WTC11 (cell line): Measurements from ENCODE around the gene SIPA1L3. TPM values are rescaled to one million over a fixed set of nuclear protein-coding genes. Genes with fewer than 3 reads are reported as not detected.
A peak's percentile ranks its signal among the peaks of the same experiment; 100 is the strongest.

ENCODE experiments used
- ATAC-seq: fragments of 200-7000 bp; cut with Tn5 transposase; 2 replicates; pipeline ENCODE4 v1.10.0; 2021; ENCODE audit warnings: mild to moderate bottlenecking, moderate library complexity
- CTCF ChIA-PET: fragments of 300-600 bp; sonication (Branson Sonifier 250); formaldehyde crosslinking; loops from one replicate; lab custom pipeline; 2021; ENCODE audit warnings: antibody characterized with exemption; lab: Charles Lee
- POLR2A ChIA-PET: fragments of 350-600 bp; sonication (Branson Sonifier 250); formaldehyde crosslinking; loops from one replicate; lab custom pipeline; 2021; ENCODE audit warnings: antibody characterized with exemption; lab: Charles Lee
- DNase-seq: peaks from one replicate; pipeline ENCODE4 v3.0.0; 2021; ENCODE audit warnings: low spot score
- H3K27ac Mint-ChIP-seq: 2 replicates; pipeline ENCODE4 v1.8.0; 2021; ENCODE audit warnings: mixed read lengths
- H3K27me3 Mint-ChIP-seq: 2 replicates; pipeline ENCODE4 v1.8.0; 2021; ENCODE audit warnings: low read depth, mild to moderate bottlenecking, moderate library complexity, mixed read lengths
- H3K36me3 Mint-ChIP-seq: 2 replicates; pipeline ENCODE4 v1.8.0; 2021; ENCODE audit warnings: mixed read lengths
- H3K4me1 Mint-ChIP-seq: 2 replicates; pipeline ENCODE4 v1.8.0; 2022; ENCODE audit warnings: mixed read lengths
- H3K4me3 Mint-ChIP-seq: 2 replicates; pipeline ENCODE4 v1.8.0; 2021; ENCODE audit warnings: mild to moderate bottlenecking, moderate library complexity, mixed read lengths
- H3K9me3 Mint-ChIP-seq: 2 replicates; pipeline ENCODE4 v1.8.0; 2021; ENCODE audit warnings: mixed read lengths
- ARID4B ChIP-seq: sonication (generic); formaldehyde crosslinking; IDR thresholded peaks from 2 replicates; pipeline ENCODE4 v1.8.0; 2023; ENCODE audit warnings: missing genetic modification reagents, mild to moderate bottlenecking, borderline replicate concordance
- ATF3 ChIP-seq: sonication (generic); formaldehyde crosslinking; conservative IDR thresholded peaks from 2 replicates; pipeline ENCODE4 v1.8.1; 2022; ENCODE audit warnings: mild to moderate bottlenecking, missing genetic modification reagents
- CDX4 ChIP-seq: fragments of 250-450 bp; sonication (Bioruptor Pico); IDR thresholded peaks from 2 replicates; pipeline ENCODE4 v1.9.0; 2021; ENCODE audit warnings: moderate library complexity, mild to moderate bottlenecking, inconsistent platforms, borderline replicate concordance
- E2F4 ChIP-seq: sonication (generic); formaldehyde crosslinking; IDR thresholded peaks from 2 replicates; pipeline ENCODE4 v1.8.1; 2022; ENCODE audit warnings: low read depth, mild to moderate bottlenecking, moderate library complexity, missing genetic modification reagents, borderline replicate concordance
- ETV6 ChIP-seq: sonication (generic); formaldehyde crosslinking; IDR thresholded peaks from 2 replicates; pipeline ENCODE4 v1.8.1; 2022; ENCODE audit warnings: mild to moderate bottlenecking, missing genetic modification reagents
- GRHL2 ChIP-seq: fragments of 250-450 bp; sonication (Bioruptor Pico); IDR thresholded peaks from 2 replicates; pipeline ENCODE4 v1.8.0; 2022; ENCODE audit warnings: mild to moderate bottlenecking, moderate library complexity; ENCODE audit not compliant: insufficient replicate concordance, severe bottlenecking
- HMGXB4 ChIP-seq: sonication (generic); formaldehyde crosslinking; IDR thresholded peaks from 2 replicates; pipeline ENCODE4 v1.8.1; 2023; ENCODE audit warnings: mild to moderate bottlenecking, moderate library complexity, missing genetic modification reagents
- MYBL2 ChIP-seq: sonication (generic); formaldehyde crosslinking; IDR thresholded peaks from 2 replicates; pipeline ENCODE4 v1.8.1; 2023; ENCODE audit warnings: mild to moderate bottlenecking, moderate library complexity, missing genetic modification reagents
- NFATC4 ChIP-seq: fragments of 250-450 bp; sonication (Bioruptor Pico); IDR thresholded peaks from 2 replicates; pipeline ENCODE4 v1.9.0; 2021; ENCODE audit warnings: mild to moderate bottlenecking
- SMAD4 ChIP-seq: sonication (generic); formaldehyde crosslinking; IDR thresholded peaks from 2 replicates; pipeline ENCODE4 v1.8.0; 2022; ENCODE audit warnings: mild to moderate bottlenecking, missing genetic modification reagents
- TCF7 ChIP-seq: sonication (generic); formaldehyde crosslinking; IDR thresholded peaks from 2 replicates; pipeline ENCODE4 v1.8.0; 2022; ENCODE audit warnings: mild to moderate bottlenecking, low read depth, missing genetic modification reagents, moderate library complexity
- TEAD1 ChIP-seq: sonication (generic); formaldehyde crosslinking; IDR thresholded peaks from 2 replicates; pipeline ENCODE4 v1.8.0; 2022; ENCODE audit warnings: mild to moderate bottlenecking, missing genetic modification reagents
- ZBTB43 ChIP-seq: sonication (generic); formaldehyde crosslinking; IDR thresholded peaks from 2 replicates; pipeline ENCODE4 v1.8.1; 2023; ENCODE audit warnings: mild to moderate bottlenecking, missing genetic modification reagents
- ZNF232 ChIP-seq: sonication (generic); formaldehyde crosslinking; IDR thresholded peaks from 2 replicates; pipeline ENCODE4 v1.8.0; 2022; ENCODE audit warnings: mild to moderate bottlenecking, missing genetic modification reagents
- ZNF423 ChIP-seq: fragments of 250-450 bp; sonication (Bioruptor Pico); IDR thresholded peaks from 2 replicates; pipeline ENCODE4 v2.1.2; 2022; ENCODE audit warnings: mild to moderate bottlenecking, moderate library complexity
- total RNA-seq: library from RNA; stranded (reverse); gene quantifications from 3 replicates; pipeline ENCODE4 v1.2.3, GENCODE V29; 2021

The SIPA1L3 gene
- total RNA-seq, 1 experiment from 2014 or later = 41.5 TPM

GRCh38 chr19:38056646-38057045 lies 149.6 kb downstream of the SIPA1L3 start (continued):
- no peak for TF ChIP-seq HMGXB4 (CRISPR knock-in tag)

- ChIA-PET CTCF (interaction anchor here (0.6 to 1.5 kb wide), 7 partner anchors 39 to 156 kb away, joined by 3 to 9 read pairs (median 5); partner anchors contain the start of genes SIPA1L3 and WDR87), POLR2A (interaction anchor here (0.6 to 0.8 kb wide), 3 partner anchors 21 to 152 kb away, joined by 3 to 4 read pairs (median 4); partner anchors contain the start of gene WDR87)
- Mint-ChIP-seq H3K27me3 (no peaks in the 10 kb centered on the region), H3K27ac (peak overlapping the region; percentile 74), H3K4me1 (peaks cover 40% of the 10 kb centered on the region), H3K9me3 (no peaks in the 10 kb centered on the region), H3K4me3 (no peak overlapping the region), H3K36me3 (no peaks in the 10 kb centered on the region)
- ATAC-seq (no peak), DNase-seq (no peak)
- TF ChIP-seq ZNF423 (CRISPR knock-in tag) (peak; percentile 97), TCF7 (CRISPR knock-in tag) (no peak)
Observed at GRCh38 chr19:38057959-38058690, 151.1 kb downstream of the SIPA1L3 start.

- POLR2A ChIA-PET = no interaction called here
- peaks cover 35% of the 10 kb centered on the region for H3K4me1 Mint-ChIP-seq
- H3K4me3 Mint-ChIP-seq = no peak overlapping the region
- ATAC-seq (no peak), DNase-seq (no peak)
- CTCF ChIA-PET = interaction anchor here (1.0 kb wide), 1 partner anchor 157 kb away, joined by 3 read pairs; no protein-coding TSS in a partner anchor
- no peak for TF ChIP-seq ZBTB43 (CRISPR knock-in tag)
- no peak for TF ChIP-seq SMAD4 (CRISPR knock-in tag)
- no peak for TF ChIP-seq ZNF423 (CRISPR knock-in tag)
- TF ChIP-seq MYBL2 (CRISPR knock-in tag) = no peak
- H3K27me3 Mint-ChIP-seq = no peaks in the 10 kb centered on the region
- no peaks in the 10 kb centered on the region for H3K36me3 Mint-ChIP-seq
- H3K9me3 Mint-ChIP-seq = no peaks in the 10 kb centered on the region
- H3K27ac Mint-ChIP-seq = peak overlapping the region; percentile 27; the same call in 1 of the 2 replicates
Observed at GRCh38 chr19:38059897-38060296, 152.9 kb downstream of the SIPA1L3 start.

GRCh38 chr19:38060331-38060730 lies 153.3 kb downstream of the SIPA1L3 start:
- peaks cover 31% of the 10 kb centered on the region for H3K4me1 Mint-ChIP-seq
- no peak for TF ChIP-seq CDX4 (CRISPR knock-in tag)
- no peak for TF ChIP-seq GRHL2
- no peak for TF ChIP-seq HMGXB4 (CRISPR knock-in tag)
- TF ChIP-seq NFATC4 (CRISPR knock-in tag) = no peak
- no peak for TF ChIP-seq ZNF232 (CRISPR knock-in tag)
- TF ChIP-seq TEAD1 (CRISPR knock-in tag) = no peak
- TF ChIP-seq ETV6 (CRISPR knock-in tag) = no peak
- no peak for TF ChIP-seq ARID4B (CRISPR knock-in tag)
- TF ChIP-seq ATF3 = no peak
- TF ChIP-seq E2F4 = no peak
- H3K9me3 Mint-ChIP-seq = no peaks in the 10 kb centered on the region
- ChIA-PET POLR2A (no interaction called here), CTCF (interaction anchor here (1.0 kb wide), 1 partner anchor 158 kb away, joined by 3 read pairs; no protein-coding TSS in a partner anchor)
- DNase-seq (no peak), ATAC-seq (no peak)
- peak overlapping the region; percentile 27; the same call in 1 of the 2 replicates for H3K27ac Mint-ChIP-seq
- no peak overlapping the region for H3K4me3 Mint-ChIP-seq
- H3K27me3 Mint-ChIP-seq = no peaks in the 10 kb centered on the region
- H3K36me3 Mint-ChIP-seq = no peaks in the 10 kb centered on the region
